Measurements from ENCODE around the gene VPS45.

Gene VPS45

GRCh38 chr1:150187560-150187931 lies 120.0 kb downstream of the VPS45 start:
- ChIA-PET POLR2A (interaction anchor here (1.3 to 2.1 kb wide), 2 partner anchors 26 to 300 kb away, joined by 5 to 13 read pairs; a partner anchor contains a TSS), CTCF (interaction anchor here (0.7 to 3.3 kb wide), 27 partner anchors 8 to 814 kb away, joined by 3 to 26 read pairs (median 7); partner anchors contain the start of gene VPS45)
- TF ChIP-seq CTCF (IDR thresholded peaks at IDR 0.05; ENCODE audit: control extremely low read depth, extremely low read depth, low read depth, missing control alignments): no peak
- DNase-seq (ENCODE audit: extremely low spot score): no peak

DNA sequence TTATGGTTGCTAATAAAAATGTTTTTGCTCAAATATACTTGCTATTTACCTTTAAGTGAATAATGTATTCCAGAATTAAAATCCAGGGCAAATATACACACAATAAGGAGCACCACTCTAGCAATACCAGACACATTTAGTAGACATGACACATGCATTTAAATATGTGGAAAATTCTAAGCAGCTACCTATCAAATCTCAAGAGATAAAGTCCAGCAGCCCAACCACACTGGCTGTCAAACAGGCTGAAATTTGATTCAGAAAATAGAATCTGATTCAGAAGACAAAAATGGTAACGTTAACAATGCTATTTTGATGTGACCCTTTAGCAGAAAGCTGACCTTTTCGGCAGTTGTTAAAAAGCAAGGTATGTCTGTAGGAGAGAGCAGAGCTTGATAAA lies 124.4 kb downstream of the VPS45 start:
- no peak for DNase-seq (ENCODE audit: extremely low spot score)
- CTCF ChIA-PET: interaction anchor here (0.7 kb wide), 1 partner anchor 16 kb away, joined by 3 read pairs; no protein-coding TSS in a partner anchor
- POLR2A ChIA-PET: no interaction called here
- TF ChIP-seq CTCF (IDR thresholded peaks at IDR 0.05; ENCODE audit: control extremely low read depth, extremely low read depth, low read depth, missing control alignments): no peak

DNA sequence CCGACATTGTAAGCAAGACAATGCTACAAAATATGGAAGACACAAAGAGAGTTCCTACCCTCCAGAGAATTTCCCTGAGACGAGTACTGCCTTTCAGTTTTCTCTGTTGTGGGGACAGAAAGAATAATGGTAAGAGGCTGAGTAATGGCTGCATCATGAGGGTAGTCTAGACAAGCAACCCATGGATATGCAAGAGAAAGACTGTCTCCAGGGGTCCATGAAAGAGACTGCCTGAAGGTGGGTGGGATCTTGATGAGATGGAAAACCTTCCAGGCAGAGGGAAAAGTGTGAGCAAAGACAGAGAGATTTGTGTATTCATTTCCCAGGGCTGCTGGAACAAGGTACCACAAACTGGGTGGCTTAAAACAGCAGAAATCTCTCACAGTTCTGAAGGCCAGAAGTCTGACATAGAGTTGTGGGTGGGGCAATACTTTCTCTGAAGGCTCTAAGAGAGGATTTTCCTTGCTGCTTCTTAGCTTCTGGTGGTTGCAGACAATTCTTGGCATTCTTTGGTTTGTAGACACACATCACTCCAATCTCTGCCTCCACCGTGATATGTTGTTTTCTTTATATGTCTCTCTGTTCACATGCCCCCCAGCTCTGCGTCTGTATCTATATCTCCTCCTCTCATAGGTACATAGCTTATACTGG lies 126.9 kb downstream of the VPS45 start:
- DNase-seq (ENCODE audit: extremely low spot score): no peak
- ChIA-PET POLR2A (no interaction called here), CTCF (interaction anchor here (1.2 to 1.3 kb wide), 2 partner anchors 7 to 104 kb away, joined by 4 to 7 read pairs; no protein-coding TSS in a partner anchor)
- no peak for TF ChIP-seq CTCF (IDR thresholded peaks at IDR 0.05; ENCODE audit: control extremely low read depth, extremely low read depth, low read depth, missing control alignments)

All from GM10248 (cell line).